H9 (cell line): ENCODE measurements around the gene CSF1R. TPM values are rescaled to one million over a fixed set of nuclear protein-coding genes. Genes with fewer than 3 reads are reported as not detected.

Experiments
- DNase-seq: peaks from one replicate; pipeline ENCODE4 v3.0.0-alpha.2; 2017
- H2AFZ ChIP-seq: one replicate; pipeline ENCODE4 v1.6.1; 2013; ENCODE audit warnings: mild to moderate bottlenecking, low read length, control low read depth, moderate library complexity
- H2AK5ac ChIP-seq: 2 replicates; pipeline ENCODE4 v1.6.1; 2013; ENCODE audit warnings: low read length, control low read depth, mixed read lengths; ENCODE audit not compliant: insufficient read length
- H2BK120ac ChIP-seq: one replicate; pipeline ENCODE4 v1.6.1; 2013; ENCODE audit warnings: low read depth, mild to moderate bottlenecking, low read length, control low read depth, inconsistent platforms; ENCODE audit not compliant: poor library complexity, severe bottlenecking
- H2BK12ac ChIP-seq: 2 replicates; pipeline ENCODE4 v1.6.1; 2013; ENCODE audit warnings: low read length, control low read depth, mixed read lengths, low read depth; ENCODE audit not compliant: insufficient read length
- H2BK15ac ChIP-seq: 2 replicates; pipeline ENCODE4 v1.6.1; 2013; ENCODE audit warnings: low read depth, low read length, control low read depth
- H2BK20ac ChIP-seq: one replicate; pipeline ENCODE4 v1.6.1; 2013; ENCODE audit warnings: low read depth, mild to moderate bottlenecking, low read length, control low read depth, inconsistent platforms; ENCODE audit not compliant: poor library complexity, severe bottlenecking
- H2BK5ac ChIP-seq: 2 replicates; pipeline ENCODE4 v1.6.1; 2013; ENCODE audit warnings: low read length, control low read depth, mixed read lengths; ENCODE audit not compliant: insufficient read length
- H3K14ac ChIP-seq: 2 replicates; pipeline ENCODE4 v1.6.1; 2013; ENCODE audit warnings: low read length, control low read depth; ENCODE audit not compliant: insufficient read depth
- H3K18ac ChIP-seq: 2 replicates; pipeline ENCODE4 v1.6.1; 2013; ENCODE audit warnings: low read depth, mild to moderate bottlenecking, mixed read lengths, low read length, control low read depth; ENCODE audit not compliant: insufficient read length
- H3K23ac ChIP-seq: 2 replicates; pipeline ENCODE4 v1.6.1; 2013; ENCODE audit warnings: low read length, control low read depth, mixed read lengths, low read depth; ENCODE audit not compliant: insufficient read length
- H3K23me2 ChIP-seq: 2 replicates; pipeline ENCODE4 v1.6.1; 2013; ENCODE audit warnings: low read depth, mild to moderate bottlenecking, mixed read lengths, low read length, control low read depth; ENCODE audit not compliant: insufficient read length, poor library complexity, severe bottlenecking
- H3K27ac ChIP-seq: 2 replicates; pipeline ENCODE4 v1.5.1; 2013; ENCODE audit warnings: low read length, control low read depth, mixed read lengths, low read depth; ENCODE audit not compliant: insufficient read length
- H3K27me3 ChIP-seq: 2 replicates; pipeline ENCODE4 v1.6.1; 2013; ENCODE audit warnings: low read length, control low read depth, inconsistent platforms; ENCODE audit not compliant: insufficient read depth
- H3K4ac ChIP-seq: 2 replicates; pipeline ENCODE4 v1.6.1; 2013; ENCODE audit warnings: low read depth, mild to moderate bottlenecking, control low read depth, inconsistent platforms, low read length, moderate library complexity
- H3K4me1 ChIP-seq: 2 replicates; pipeline ENCODE4 v1.6.1; 2013; ENCODE audit warnings: low read length, control low read depth, inconsistent platforms; ENCODE audit not compliant: insufficient read depth
- H3K4me2 ChIP-seq: 2 replicates; pipeline ENCODE4 v1.6.1; 2013; ENCODE audit warnings: low read length, control low read depth, mixed read lengths; ENCODE audit not compliant: insufficient read length, insufficient read depth
- H3K56ac ChIP-seq: 2 replicates; pipeline ENCODE4 v1.6.1; 2013; ENCODE audit warnings: low read depth, mild to moderate bottlenecking, mixed read lengths, low read length, control low read depth; ENCODE audit not compliant: insufficient read length
- H3K79me1 ChIP-seq: 2 replicates; pipeline ENCODE4 v1.6.1; 2013; ENCODE audit warnings: low read depth, mild to moderate bottlenecking, moderate library complexity, low read length, control low read depth, inconsistent platforms; ENCODE audit not compliant: insufficient read depth, poor library complexity, severe bottlenecking
- H3K79me2 ChIP-seq: 2 replicates; pipeline ENCODE4 v1.6.1; 2013; ENCODE audit warnings: low read length, control low read depth, inconsistent platforms; ENCODE audit not compliant: insufficient read depth
- H3K9ac ChIP-seq: 2 replicates; pipeline ENCODE4 v1.6.1; 2013; ENCODE audit warnings: low read length, control low read depth, mixed read lengths; ENCODE audit not compliant: insufficient read length; ENCODE audit errors: extremely low read depth
- H3K9me3 ChIP-seq: one replicate; pipeline ENCODE4 v1.6.1; 2013; ENCODE audit warnings: low read depth, low read length, inconsistent platforms; ENCODE audit not compliant: control insufficient read depth
- H3T11ph ChIP-seq: one replicate; pipeline ENCODE4 v1.6.1; 2013; ENCODE audit warnings: mild to moderate bottlenecking, low read length, control low read depth, inconsistent platforms
- H4K20me1 ChIP-seq: one replicate; pipeline ENCODE4 v1.6.1; 2013; ENCODE audit not compliant: control insufficient read depth, insufficient read length, insufficient read depth
- H4K5ac ChIP-seq: 2 replicates; pipeline ENCODE4 v1.6.1; 2013; ENCODE audit warnings: low read depth, mild to moderate bottlenecking, mixed read lengths, low read length, control low read depth; ENCODE audit not compliant: insufficient read length
- H4K8ac ChIP-seq: replicated peaks from 2 replicates; pipeline ENCODE4 v1.6.1; 2013; ENCODE audit warnings: low read length, control low read depth, mixed read lengths, low read depth; ENCODE audit not compliant: insufficient read length
- H4K91ac ChIP-seq: 2 replicates; pipeline ENCODE4 v1.6.1; 2013; ENCODE audit warnings: low read depth, mild to moderate bottlenecking, moderate library complexity, mixed read lengths, low read length, control low read depth; ENCODE audit not compliant: insufficient read length
- H3K27ac Mint-ChIP-seq, 3 experiments: 2 replicates in 2 of 3; 3 replicates in 1 of 3; pipeline ENCODE4 v1.8.0; 2020 to 2021; ENCODE audit warnings: mixed read lengths in 3 of 3, mild to moderate bottlenecking in 1 of 3, moderate library complexity in 1 of 3
- H3K27me3 Mint-ChIP-seq: 2 replicates; pipeline ENCODE4 v1.8.0; 2021; ENCODE audit warnings: low read depth, mild to moderate bottlenecking, moderate library complexity, mixed read lengths
- H3K36me3 Mint-ChIP-seq, 3 experiments: 2 replicates in 2 of 3; 3 replicates in 1 of 3; pipeline ENCODE4 v1.8.0; 2020 to 2021; ENCODE audit warnings: low read depth in 3 of 3, mixed read lengths in 3 of 3; ENCODE audit not compliant: insufficient read depth in 1 of 3
- H3K4me1 Mint-ChIP-seq, 2 experiments: 2 replicates each; pipeline ENCODE4 v1.8.0; 2020; ENCODE audit warnings: mixed read lengths in 2 of 2
- H3K4me3 Mint-ChIP-seq, 2 experiments: 2 replicates in 1 of 2; 3 replicates in 1 of 2; pipeline ENCODE4 v1.8.0; 2020 to 2021; ENCODE audit warnings: mild to moderate bottlenecking in 2 of 2, mixed read lengths in 2 of 2, moderate library complexity in 1 of 2
- H3K9me3 Mint-ChIP-seq, 2 experiments: 2 replicates in 1 of 2; 3 replicates in 1 of 2; pipeline ENCODE4 v1.8.0; 2020; ENCODE audit warnings: mild to moderate bottlenecking in 2 of 2, mixed read lengths in 2 of 2, moderate library complexity in 1 of 2
- CTCF ChIP-seq: fragments of 200-600 bp; sonication (generic); conservative IDR thresholded peaks from 3 replicates; pipeline ENCODE4 v1.8.0; 2021; ENCODE audit warnings: antibody characterized with exemption, mild to moderate bottlenecking
- WGBS: extraction: QIAGEN DNeasy Blood & Tissue Kit; methylation state at CpG from one replicate; pipeline ENCODE4 v1.1.7; 2013; ENCODE audit warnings: missing lambda C conversion rate, low lambda C conversion rate, mixed read lengths; ENCODE audit not compliant: insufficient read length; ENCODE audit errors: extremely low coverage; 5-methylcytosine and 5-hydroxymethylcytosine counted together
- total RNA-seq: library from RNA; stranded (reverse); gene quantifications from 2 replicates; pipeline ENCODE4 v1.2.1, GENCODE V29; 2021

CSF1R gene
- total RNA-seq, 1 experiment from 2014 or later, result 0.13 TPM

GRCh38 chr5:150013931-150014330 is 72.4 kb downstream of the CSF1R start:
- Mint-ChIP-seq H3K27ac (no peak overlapping the region), H3K27me3 (no peaks in the 10 kb centered on the region), H3K4me1 (no peaks in the 10 kb centered on the region), H3K9me3 (peaks cover 9 to 11% of the 10 kb centered on the region in 2 experiments), H3K4me3 (no peak overlapping the region), H3K36me3 (peaks cover 47 to 80% (median 74%) of the 10 kb centered on the region in 3 experiments)
- Histone ChIP-seq H3K27ac (no peak overlapping the region), H3K23me2 (no peaks in the 10 kb centered on the region), H2BK15ac (no peak overlapping the region), H3K9ac (no peak overlapping the region), H4K5ac (no peak overlapping the region), H2BK12ac (no peak overlapping the region), H4K91ac (no peak overlapping the region), H2AK5ac (no peak overlapping the region), H3T11ph (no peak overlapping the region), H4K20me1 (no peaks in the 10 kb centered on the region), H3K79me2 (no peaks in the 10 kb centered on the region), H2BK20ac (no peak overlapping the region), H3K9me3 (no peaks in the 10 kb centered on the region), H3K27me3 (no peaks in the 10 kb centered on the region), H3K4me1 (no peaks in the 10 kb centered on the region), H3K18ac (no peak overlapping the region), H3K79me1 (no peaks in the 10 kb centered on the region), H2BK120ac (no peak overlapping the region), H4K8ac (no peak overlapping the region), H3K4me2 (no peak overlapping the region), H3K23ac (no peak overlapping the region), H2AFZ (no peak overlapping the region), H3K4ac (no peak overlapping the region), H2BK5ac (no peak overlapping the region), H3K14ac (no peak overlapping the region), H3K56ac (no peak overlapping the region)
- no peak for DNase-seq
- TF ChIP-seq CTCF, result no peak
- WGBS, result no CpG with 5 or more reads among the region's 4 CpGs
